RWPE2 (cell line): ENCODE results near the gene FAM170B.

ENCODE experiments used
- ATAC-seq: fragments of 200-7000 bp; cut with Tn5 transposase; 3 replicates; pipeline ENCODE4 v1.9.1; 2021; ENCODE audit warnings: low read depth
- DNase-seq: peaks from one replicate; pipeline ENCODE4 v3.0.0-alpha.2; 2020; ENCODE audit warnings: low spot score
- H3K27ac ChIP-seq: fragments of 450-650 bp; 2 replicates; pipeline ENCODE4 v1.5.1; 2017; ENCODE audit warnings: mild to moderate bottlenecking; ENCODE audit not compliant: poor library complexity, severe bottlenecking
- H3K27me3 ChIP-seq: fragments of 250-450 bp; sonication (Bioruptor Pico); 2 replicates; pipeline ENCODE4 v1.5.1; 2021; ENCODE audit warnings: mild to moderate bottlenecking, moderate library complexity; ENCODE audit not compliant: insufficient read depth, poor library complexity, severe bottlenecking
- H3K36me3 ChIP-seq: fragments of 250-450 bp; sonication (Bioruptor Pico); 2 replicates; pipeline ENCODE4 v1.5.1; 2020; ENCODE audit warnings: low read depth, mild to moderate bottlenecking, moderate library complexity
- H3K4me1 ChIP-seq: fragments of 250-450 bp; sonication (Bioruptor Pico); 2 replicates; pipeline ENCODE4 v1.5.1; 2021; ENCODE audit warnings: mild to moderate bottlenecking, moderate library complexity; ENCODE audit not compliant: insufficient read depth, poor library complexity, severe bottlenecking
- H3K4me3 ChIP-seq: fragments of 250-450 bp; sonication (Bioruptor Pico); 2 replicates; pipeline ENCODE4 v1.5.1; 2021; ENCODE audit warnings: mild to moderate bottlenecking, moderate library complexity; ENCODE audit not compliant: severe bottlenecking
- H3K9me3 ChIP-seq: fragments of 250-450 bp; sonication (Bioruptor Pico); 2 replicates; pipeline ENCODE4 v1.5.1; 2021; ENCODE audit warnings: mild to moderate bottlenecking, moderate library complexity; ENCODE audit not compliant: severe bottlenecking
- CTCF ChIP-seq: fragments of 450-650 bp; IDR thresholded peaks from one replicate; pipeline ENCODE4 v1.5.1; 2017; ENCODE audit warnings: mild to moderate bottlenecking, moderate library complexity; ENCODE audit not compliant: poor library complexity, severe bottlenecking

The FAM170B gene

GRCh38 chr10:49105076-49105475 lies 28.7 kb downstream of the FAM170B start:
- no peaks in the 10 kb centered on the region for H3K9me3 ChIP-seq
- no peak overlapping the region for H3K4me3 ChIP-seq
- no peaks in the 10 kb centered on the region for H3K4me1 ChIP-seq
- DNase-seq (no peak), ATAC-seq (no peak)
- no peak for TF ChIP-seq CTCF
- peaks cover 4% of the 10 kb centered on the region for H3K27me3 ChIP-seq
- H3K27ac ChIP-seq: no peak overlapping the region
- no peaks in the 10 kb centered on the region for H3K36me3 ChIP-seq

- no peak for TF ChIP-seq CTCF
- Histone ChIP-seq H3K9me3 (no peaks in the 10 kb centered on the region), H3K4me3 (no peak overlapping the region), H3K27ac (no peak overlapping the region), H3K27me3 (peaks cover 11% of the 10 kb centered on the region), H3K36me3 (no peaks in the 10 kb centered on the region), H3K4me1 (no peaks in the 10 kb centered on the region)
- DNase-seq: no peak
- ATAC-seq: no peak
These were observed 29.5 kb downstream of the FAM170B start for GRCh38 chr10:49104323-49104722.

- no peaks in the 10 kb centered on the region for H3K4me1 ChIP-seq
- H3K36me3 ChIP-seq: no peaks in the 10 kb centered on the region
- no peak overlapping the region for H3K27ac ChIP-seq
- H3K4me3 ChIP-seq: no peak overlapping the region
- peaks cover 14% of the 10 kb centered on the region for H3K27me3 ChIP-seq
- no peak for TF ChIP-seq CTCF
- no peaks in the 10 kb centered on the region for H3K9me3 ChIP-seq
- ATAC-seq: no peak
- no peak for DNase-seq
These were observed 30.1 kb downstream of the FAM170B start for GRCh38 chr10:49103761-49104160.

GRCh38 chr10:49099046-49099445 lies 34.8 kb downstream of the FAM170B start:
- DNase-seq (no peak), ATAC-seq (no peak)
- Histone ChIP-seq H3K27ac (no peak overlapping the region), H3K4me1 (no peaks in the 10 kb centered on the region), H3K36me3 (no peaks in the 10 kb centered on the region), H3K4me3 (no peak overlapping the region), H3K27me3 (peaks cover 14% of the 10 kb centered on the region), H3K9me3 (no peaks in the 10 kb centered on the region)
- no peak for TF ChIP-seq CTCF

- Histone ChIP-seq H3K27me3 (peaks cover 14% of the 10 kb centered on the region), H3K27ac (no peak overlapping the region), H3K9me3 (no peaks in the 10 kb centered on the region), H3K4me1 (no peaks in the 10 kb centered on the region), H3K4me3 (no peak overlapping the region), H3K36me3 (no peaks in the 10 kb centered on the region)
- ATAC-seq: no peak
- no peak for TF ChIP-seq CTCF
- DNase-seq: no peak
These were observed 36.9 kb downstream of the FAM170B start for GRCh38 chr10:49096890-49097445.
